HEK293T (cell line): ENCODE measurements around the gene HSD17B11.
"Not testable (repeated sequence)": the region's sequence is repeated elsewhere in the genome, so short reads cannot be mapped to it uniquely, and the experiment has no call there.

Experiments
- CTCF ChIA-PET: fragments of 350-600 bp; formaldehyde crosslinking; extraction: SDS; loops from one replicate; lab custom pipeline; 2021; ENCODE audit warnings: antibody characterized with exemption, inconsistent platforms; lab: Yijun Ruan, JAX
- POLR2A ChIA-PET: fragments of 350-600 bp; formaldehyde crosslinking; extraction: SDS; loops from one replicate; lab custom pipeline; 2020; ENCODE audit warnings: antibody characterized with exemption, inconsistent platforms; lab: Yijun Ruan, JAX
- DNase-seq: peaks from one replicate; pipeline ENCODE4 v3.0.0; 2012; ENCODE audit warnings: mixed read lengths; ENCODE audit errors: extremely low spot score
- ARNT ChIP-seq: fragments of 450-650 bp; IDR thresholded peaks from 2 replicates; pipeline ENCODE4 v1.6.1; 2017; ENCODE audit warnings: mild to moderate bottlenecking
- BHLHE40 ChIP-seq: fragments of 450-650 bp; IDR thresholded peaks from 2 replicates; pipeline ENCODE4 v1.6.1; 2016; ENCODE audit warnings: mild to moderate bottlenecking, moderate library complexity, borderline replicate concordance
- CTBP1 ChIP-seq: fragments of 450-650 bp; IDR thresholded peaks from 2 replicates; pipeline ENCODE4 v1.6.1; 2016; ENCODE audit warnings: borderline replicate concordance
- ELF4 ChIP-seq: fragments of 450-650 bp; IDR thresholded peaks from 2 replicates; pipeline ENCODE4 v1.6.1; 2017; ENCODE audit warnings: antibody characterized with exemption
- FOXA1 ChIP-seq: fragments of 450-650 bp; IDR thresholded peaks from 2 replicates; pipeline ENCODE4 v1.6.1; 2016; ENCODE audit warnings: mild to moderate bottlenecking
- FOXK2 ChIP-seq: fragments of 450-650 bp; IDR thresholded peaks from 2 replicates; pipeline ENCODE4 v1.6.1; 2016; ENCODE audit warnings: mild to moderate bottlenecking
- FOXM1 ChIP-seq: fragments of 450-650 bp; IDR thresholded peaks from 2 replicates; pipeline ENCODE4 v1.6.1; 2017; ENCODE audit warnings: mild to moderate bottlenecking, borderline replicate concordance
- HDGF ChIP-seq: fragments of 450-650 bp; IDR thresholded peaks from 2 replicates; pipeline ENCODE4 v1.6.1; 2017; ENCODE audit warnings: antibody characterized with exemption, borderline replicate concordance
- L3MBTL2 ChIP-seq: fragments of 450-650 bp; conservative IDR thresholded peaks from 2 replicates; pipeline ENCODE4 v1.6.1; 2016; ENCODE audit warnings: mild to moderate bottlenecking
- LEF1 ChIP-seq: fragments of 450-650 bp; IDR thresholded peaks from 2 replicates; pipeline ENCODE4 v1.6.1; 2017; ENCODE audit warnings: mild to moderate bottlenecking, borderline replicate concordance
- NFRKB ChIP-seq: fragments of 450-650 bp; IDR thresholded peaks from 2 replicates; pipeline ENCODE4 v1.6.1; 2016; ENCODE audit warnings: mild to moderate bottlenecking, moderate library complexity
- SP1 ChIP-seq: fragments of 450-650 bp; IDR thresholded peaks from 2 replicates; pipeline ENCODE4 v1.6.1; 2017
- SUZ12 ChIP-seq: fragments of 450-650 bp; IDR thresholded peaks from 2 replicates; pipeline ENCODE4 v1.6.1; 2016; ENCODE audit warnings: mild to moderate bottlenecking
- TARDBP ChIP-seq: fragments of 450-650 bp; IDR thresholded peaks from 2 replicates; pipeline ENCODE4 v1.6.1; 2016
- ZNF384 ChIP-seq: fragments of 450-650 bp; IDR thresholded peaks from 2 replicates; pipeline ENCODE4 v1.6.1; 2016
- TF ChIP-seq, protein P1 (sequence below): fragments of 450-650 bp; IDR thresholded peaks from 2 replicates; pipeline ENCODE4 v1.6.1; 2016

The HSD17B11 gene

DNA sequence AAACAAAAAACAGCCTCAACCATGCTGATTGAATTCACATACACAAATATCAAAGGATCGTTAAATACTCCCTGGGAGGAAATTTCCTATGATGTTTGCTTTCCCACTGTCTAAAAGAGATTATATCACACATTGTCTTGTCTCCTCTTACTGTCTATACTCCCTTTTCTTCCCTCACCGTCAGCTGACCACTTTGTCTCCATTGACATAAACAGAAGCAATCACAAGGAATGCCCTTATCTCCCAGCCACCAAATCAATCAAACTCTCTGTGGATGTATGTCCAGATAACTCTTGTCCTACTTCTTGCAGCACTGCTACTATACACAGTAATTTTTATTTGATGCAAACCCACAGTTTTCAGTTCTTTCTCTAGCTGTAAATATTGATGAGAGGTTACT lies 19.2 kb upstream of the HSD17B11 start:
- TF ChIP-seq SUZ12: no peak
- no peak for TF ChIP-seq CTBP1
- no peak for TF ChIP-seq BHLHE40
- TF ChIP-seq SP1: no peak
- no peak for TF ChIP-seq NFRKB
- TF ChIP-seq TARDBP: no peak
- no peak for TF ChIP-seq HDGF
- no peak for TF ChIP-seq FOXK2
- TF ChIP-seq FOXA1: no peak
- TF ChIP-seq ELF4: no peak
- no peak for TF ChIP-seq FOXM1
- TF ChIP-seq ZNF384: no peak
- TF ChIP-seq, protein P1, sequence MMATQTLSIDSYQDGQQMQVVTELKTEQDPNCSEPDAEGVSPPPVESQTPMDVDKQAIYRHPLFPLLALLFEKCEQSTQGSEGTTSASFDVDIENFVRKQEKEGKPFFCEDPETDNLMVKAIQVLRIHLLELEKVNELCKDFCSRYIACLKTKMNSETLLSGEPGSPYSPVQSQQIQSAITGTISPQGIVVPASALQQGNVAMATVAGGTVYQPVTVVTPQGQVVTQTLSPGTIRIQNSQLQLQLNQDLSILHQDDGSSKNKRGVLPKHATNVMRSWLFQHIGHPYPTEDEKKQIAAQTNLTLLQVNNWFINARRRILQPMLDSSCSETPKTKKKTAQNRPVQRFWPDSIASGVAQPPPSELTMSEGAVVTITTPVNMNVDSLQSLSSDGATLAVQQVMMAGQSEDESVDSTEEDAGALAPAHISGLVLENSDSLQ: no peak
- no peak for TF ChIP-seq LEF1
- no peak for TF ChIP-seq ARNT
- TF ChIP-seq L3MBTL2: no peak
- DNase-seq: no peak
- ChIA-PET CTCF (interaction anchor here (0.7 kb wide), 1 partner anchor 12 kb away, joined by 4 read pairs; the partner anchor contains the start of gene NUDT9), POLR2A (interaction anchor here (1.1 to 3.2 kb wide), 2 partner anchors 12 to 19 kb away, joined by 4 to 13 read pairs; partner anchors contain the start of genes HSD17B11 and NUDT9)

DNA sequence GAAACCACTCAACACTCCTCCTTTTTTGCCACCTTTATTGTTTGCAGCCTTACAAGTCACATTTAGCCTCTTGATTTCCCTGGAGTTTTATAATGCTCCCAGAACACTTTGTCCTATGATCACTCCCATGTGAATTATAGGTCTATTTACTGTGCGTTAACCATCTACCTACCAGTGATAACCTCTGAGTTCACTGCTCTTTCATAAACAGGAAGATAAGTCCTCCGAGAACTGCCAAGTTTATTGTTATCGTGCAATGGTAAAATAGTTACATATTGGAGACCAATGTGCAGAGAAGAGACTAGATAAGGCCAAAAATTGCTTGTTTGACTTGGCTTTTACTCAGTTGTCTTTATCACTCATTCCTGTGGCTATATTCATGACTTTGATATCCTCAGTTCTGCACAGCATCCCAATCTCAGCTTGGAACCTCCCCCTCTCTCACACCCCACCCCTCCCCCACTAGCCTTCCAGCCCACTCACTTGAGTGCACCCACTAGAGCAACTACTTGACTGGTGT lies 18.5 kb upstream of the HSD17B11 start:
- TF ChIP-seq ELF4: no peak
- TF ChIP-seq, protein P1: no peak
- POLR2A ChIA-PET: interaction anchor here (3.2 kb wide), 1 partner anchor 19 kb away, joined by 13 read pairs; the partner anchor contains the start of gene HSD17B11
- CTCF ChIA-PET: interaction anchor here (0.7 kb wide), 1 partner anchor 13 kb away, joined by 4 read pairs; the partner anchor contains the start of gene NUDT9
- no peak for DNase-seq

DNA sequence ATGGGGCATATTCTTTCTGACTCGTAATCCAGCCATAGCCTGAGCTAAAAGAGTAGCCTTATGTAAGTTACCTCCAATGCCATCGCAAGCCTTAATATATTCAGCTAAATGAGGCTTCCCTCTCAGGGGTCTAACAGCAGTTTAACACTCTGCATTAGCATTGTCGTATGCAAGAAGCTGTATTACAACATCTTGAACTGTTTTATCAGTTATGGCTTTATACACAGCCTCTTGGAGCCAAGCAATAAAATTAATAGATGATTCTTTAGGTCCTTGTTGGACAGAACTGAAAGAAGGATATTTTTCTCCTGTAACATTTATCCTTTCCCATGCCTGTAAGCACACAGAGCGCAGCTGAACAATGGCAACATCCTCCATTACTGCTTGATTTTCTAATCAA lies 15.9 kb upstream of the HSD17B11 start:
- DNase-seq, CTCF ChIA-PET: not testable (repeated sequence)
- POLR2A ChIA-PET: interaction anchor here (2.7 kb wide), 1 partner anchor 16 kb away, joined by 15 read pairs; the partner anchor contains the start of gene HSD17B11

DNA sequence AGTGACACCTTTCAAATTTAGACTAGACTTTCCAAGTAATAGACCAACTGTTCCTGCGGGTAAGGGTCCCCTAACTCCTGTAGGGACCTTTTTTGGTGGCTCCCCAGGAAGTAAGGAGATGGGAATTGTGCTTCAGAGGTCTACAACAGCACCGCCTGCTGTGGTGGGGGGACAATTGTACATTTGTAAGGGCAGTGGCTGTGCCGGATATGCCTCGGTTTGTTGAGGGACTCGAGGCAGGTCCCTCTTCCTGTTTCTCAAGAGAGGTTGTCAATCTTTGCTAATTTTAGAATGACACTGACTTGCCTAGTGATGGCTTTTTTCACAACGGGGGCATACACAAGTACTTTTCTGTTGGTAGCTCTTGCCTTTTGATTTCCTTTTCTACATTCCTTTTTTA lies 15.5 kb upstream of the HSD17B11 start:
- DNase-seq: no peak
- ChIA-PET POLR2A (interaction anchor here (2.7 kb wide), 1 partner anchor 16 kb away, joined by 15 read pairs; the partner anchor contains the start of gene HSD17B11), CTCF (no interaction called here)
- TF ChIP-seq ELF4 (no peak), CTBP1 (no peak), NFRKB (no peak), FOXA1 (no peak), HDGF (no peak), LEF1 (no peak), SUZ12 (no peak), FOXM1 (no peak), SP1 (no peak), L3MBTL2 (no peak), BHLHE40 (no peak), ZNF384 (no peak), FOXK2 (no peak), ARNT (no peak), TARDBP (no peak)
- TF ChIP-seq, protein P1: no peak

DNA sequence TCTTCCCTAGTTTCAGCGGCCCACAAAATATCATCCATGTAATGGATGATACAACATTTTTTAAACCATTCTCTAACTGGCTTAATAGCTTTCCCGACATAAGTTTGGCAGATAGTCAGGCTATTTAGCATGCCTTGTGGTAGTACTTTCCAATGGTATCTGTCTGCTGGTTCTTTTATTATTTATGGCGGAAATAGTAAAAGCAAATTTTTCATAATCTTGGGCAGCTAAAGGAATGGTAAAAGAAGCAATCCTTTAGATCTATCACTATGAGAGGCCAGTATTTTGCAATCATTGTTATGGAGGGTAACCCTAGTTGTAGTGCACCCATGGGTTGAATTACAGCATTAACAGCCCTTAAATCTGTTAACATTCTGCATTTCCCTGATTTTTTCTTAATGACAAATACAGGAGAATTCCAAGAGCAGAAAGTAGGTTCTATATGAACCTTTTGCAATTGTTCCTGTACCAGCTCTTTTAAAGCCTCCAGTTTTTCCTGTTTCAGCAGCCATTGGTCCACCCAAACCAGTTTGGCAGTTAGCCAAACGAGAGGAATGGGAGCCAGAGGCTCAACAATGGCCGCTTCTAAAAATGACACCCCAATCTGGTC lies 14.3 kb upstream of the HSD17B11 start:
- no peak for DNase-seq
- ChIA-PET CTCF (interaction anchor here (0.5 kb wide), 1 partner anchor 1002 kb away, joined by 3 read pairs; no protein-coding TSS in a partner anchor), POLR2A (no interaction called here)
- TF ChIP-seq SP1 (no peak), L3MBTL2 (no peak), LEF1 (no peak), FOXA1 (no peak), TARDBP (no peak), CTBP1 (no peak), FOXK2 (no peak)

DNA sequence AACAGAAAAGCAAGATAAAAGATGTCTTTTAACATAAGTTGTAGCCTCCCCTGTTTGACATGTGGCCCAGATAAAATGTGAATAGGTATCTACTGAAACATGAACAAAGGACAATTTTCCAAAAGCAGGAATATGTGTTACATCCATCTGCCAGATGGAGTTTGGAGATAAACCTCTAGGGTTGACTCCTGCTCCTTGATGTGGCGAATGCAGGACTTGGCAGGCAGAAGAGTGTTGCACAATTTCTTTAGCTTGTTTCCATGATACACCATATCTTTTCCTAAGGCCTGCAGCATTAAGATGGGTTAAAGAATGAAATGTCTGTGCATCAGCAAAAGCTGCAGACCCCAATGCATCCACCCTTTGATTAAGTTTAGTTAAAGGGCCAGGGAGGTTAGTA lies 12.7 kb upstream of the HSD17B11 start:
- CTCF ChIA-PET, DNase-seq: not testable (repeated sequence)
- POLR2A ChIA-PET: interaction anchor here (1.0 kb wide), 1 partner anchor 13 kb away, joined by 5 read pairs; the partner anchor contains the start of gene HSD17B11

DNA sequence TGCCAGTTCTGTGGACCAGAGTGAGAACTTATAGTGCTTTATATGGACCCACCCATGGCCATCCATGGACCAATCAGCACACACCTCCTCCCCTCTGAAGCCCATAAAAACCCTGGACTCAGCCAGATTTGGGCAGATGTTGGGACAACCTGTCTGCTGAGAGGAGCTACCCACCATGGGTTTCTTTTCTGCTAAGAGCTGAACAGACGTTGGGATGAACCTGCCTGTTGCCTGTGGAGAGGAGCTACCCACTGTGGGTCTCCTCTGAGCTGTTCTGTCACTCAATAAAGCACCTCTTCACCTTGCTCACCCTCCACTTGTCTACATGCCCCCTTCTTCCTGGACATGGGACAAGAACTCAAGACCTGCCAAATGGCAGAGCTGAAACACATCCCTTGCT lies 9.0 kb upstream of the HSD17B11 start:
- no peak for TF ChIP-seq FOXA1
- TF ChIP-seq SP1: no peak
- ChIA-PET CTCF (no interaction called here), POLR2A (no interaction called here)
- no peak for DNase-seq
